Fibroblast of pulmonary artery (primary cell): ENCODE data around the gene MLST8.

Source experiments
- DNase-seq: peaks from one replicate; pipeline ENCODE4 v3.0.0-alpha.2; 2010; ENCODE audit warnings: low read depth
- H3K4me3 ChIP-seq: replicated peaks from 2 replicates; pipeline ENCODE4 v1.5.1; 2011; ENCODE audit warnings: low read depth, mild to moderate bottlenecking, control low read depth, low read length, moderate library complexity
- CTCF ChIP-seq: IDR thresholded peaks from 2 replicates; pipeline ENCODE4 v1.5.1; 2011; ENCODE audit warnings: mild to moderate bottlenecking, control low read depth, low read length, inconsistent platforms; ENCODE audit errors: missing control alignments

MLST8 gene

GRCh38 chr16:2183671-2184070 is 21.6 kb upstream of the MLST8 start:
- no peak overlapping the region for H3K4me3 ChIP-seq
- no peak for DNase-seq
- TF ChIP-seq CTCF = no peak

DNA sequence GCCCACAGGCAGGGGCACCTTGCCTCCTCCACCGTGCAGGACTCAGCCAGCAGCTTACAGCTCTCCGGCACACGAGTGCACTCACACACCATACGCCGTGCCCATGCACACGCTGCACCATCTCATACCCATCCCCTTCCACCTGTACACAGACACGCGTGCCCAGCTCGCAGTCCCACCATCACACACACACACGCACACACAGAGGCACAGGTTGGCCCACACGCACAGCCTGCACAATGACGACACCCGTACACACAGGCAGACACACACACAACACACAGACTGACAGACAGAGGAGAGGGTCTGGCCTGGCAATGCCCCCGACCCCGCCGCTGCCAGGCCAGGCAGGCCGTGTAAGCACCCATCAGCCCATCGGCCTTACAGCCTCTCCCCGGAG is 20.9 kb upstream of the MLST8 start:
- TF ChIP-seq CTCF = no peak
- H3K4me3 ChIP-seq = no peak overlapping the region
- no peak for DNase-seq

DNA sequence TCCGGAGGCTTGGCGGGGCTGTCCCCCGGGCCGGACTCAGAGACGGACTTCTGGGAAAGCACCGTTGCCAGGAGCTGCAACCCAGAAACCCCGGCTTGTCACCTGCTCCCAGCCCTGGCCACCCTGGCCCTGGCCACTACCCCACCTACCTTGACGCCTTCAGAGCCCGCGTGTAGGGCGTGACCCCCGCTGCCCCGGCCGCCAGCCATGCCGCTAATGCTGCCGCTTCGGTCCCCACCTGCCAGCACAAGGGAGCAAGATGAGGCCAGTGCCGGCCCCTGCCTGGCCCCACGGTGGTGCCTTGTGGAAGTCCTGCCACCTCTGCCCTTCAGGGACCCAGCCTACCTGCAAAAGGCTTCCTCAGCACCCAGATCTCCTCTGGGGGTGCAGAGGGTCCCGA is 20.3 kb upstream of the MLST8 start:
- no peak for DNase-seq
- H3K4me3 ChIP-seq = no peak overlapping the region
- no peak for TF ChIP-seq CTCF

- TF ChIP-seq CTCF = no peak
- DNase-seq = no peak
- no peak overlapping the region for H3K4me3 ChIP-seq
These were observed 19.2 kb upstream of the MLST8 start for GRCh38 chr16:2186064-2186463.

DNA sequence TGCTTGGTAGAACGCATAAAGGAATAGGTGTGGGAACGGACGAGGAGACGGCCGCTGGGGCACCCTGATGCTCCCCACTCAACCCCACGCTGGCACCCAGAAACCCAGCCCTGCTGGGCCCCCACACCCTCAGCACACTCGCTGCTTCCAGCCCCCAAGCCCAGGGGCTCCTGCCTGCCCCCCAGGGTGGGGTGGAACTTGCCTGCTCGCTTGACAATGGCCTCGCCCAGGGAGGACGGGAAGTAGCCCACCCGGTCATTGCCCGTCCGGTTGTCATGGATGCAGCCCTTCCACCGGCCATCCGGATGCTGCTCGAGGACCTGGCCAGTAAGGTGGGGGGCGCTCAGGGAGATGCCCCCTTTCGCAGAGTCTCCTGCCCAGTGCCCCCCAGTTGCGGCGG is 18.7 kb upstream of the MLST8 start:
- TF ChIP-seq CTCF = no peak
- DNase-seq = no peak
- H3K4me3 ChIP-seq = no peak overlapping the region

- DNase-seq = no peak
- H3K4me3 ChIP-seq = no peak overlapping the region
- TF ChIP-seq CTCF = no peak
These were observed 18.0 kb upstream of the MLST8 start for GRCh38 chr16:2187212-2187611.

GRCh38 chr16:2188395-2188794 is 16.9 kb upstream of the MLST8 start:
- no peak overlapping the region for H3K4me3 ChIP-seq
- DNase-seq = no peak
- TF ChIP-seq CTCF = no peak
